Endothelial cell (in vitro differentiated cells): Measurements from ENCODE around the gene RAB25. TPM values are rescaled to one million over a fixed set of nuclear protein-coding genes. Genes with fewer than 3 reads are reported as not detected.

Experiments used
- DNase-seq: peaks from one replicate; pipeline ENCODE4 v3.0.0; 2021; ENCODE audit warnings: low spot score
- H3K27ac Mint-ChIP-seq: one replicate; pipeline ENCODE4 v1.8.0; 2021; ENCODE audit warnings: mixed read lengths, inconsistent platforms; ENCODE audit not compliant: unreplicated experiment
- H3K27me3 Mint-ChIP-seq: one replicate; pipeline ENCODE4 v1.8.0; 2021; ENCODE audit warnings: mild to moderate bottlenecking, moderate library complexity, mixed read lengths, inconsistent platforms; ENCODE audit not compliant: unreplicated experiment
- H3K36me3 Mint-ChIP-seq: one replicate; pipeline ENCODE4 v1.8.0; 2021; ENCODE audit warnings: mild to moderate bottlenecking, low read depth, mixed read lengths, inconsistent platforms; ENCODE audit not compliant: unreplicated experiment
- H3K4me1 Mint-ChIP-seq: one replicate; pipeline ENCODE4 v1.8.0; 2021; ENCODE audit warnings: mild to moderate bottlenecking, mixed read lengths, inconsistent platforms; ENCODE audit not compliant: unreplicated experiment
- H3K4me3 Mint-ChIP-seq: one replicate; pipeline ENCODE4 v1.8.0; 2021; ENCODE audit warnings: mild to moderate bottlenecking, mixed read lengths, inconsistent platforms; ENCODE audit not compliant: unreplicated experiment
- H3K9me3 Mint-ChIP-seq: one replicate; pipeline ENCODE4 v1.8.0; 2021; ENCODE audit warnings: mixed read lengths, inconsistent platforms; ENCODE audit not compliant: unreplicated experiment
- total RNA-seq: library from RNA; stranded (reverse); fragmentation: NEBNext Ultra II Directional; extraction: Animal tissue kit (Norgen Biotek cat#: 25700); gene quantifications from one replicate; pipeline ENCODE4 v1.2.1, GENCODE V29; 2021; ENCODE audit not compliant: unreplicated experiment
- TF ChIP-seq, protein P1 (sequence below): fragments of 200-600 bp; sonication (generic); IDR thresholded peaks from one replicate; pipeline ENCODE4 v1.5.0; 2021; ENCODE audit warnings: antibody characterized with exemption; ENCODE audit not compliant: unreplicated experiment

Gene RAB25
- total RNA-seq, 1 donor from 2014 or later, result 1.6 TPM

DNA sequence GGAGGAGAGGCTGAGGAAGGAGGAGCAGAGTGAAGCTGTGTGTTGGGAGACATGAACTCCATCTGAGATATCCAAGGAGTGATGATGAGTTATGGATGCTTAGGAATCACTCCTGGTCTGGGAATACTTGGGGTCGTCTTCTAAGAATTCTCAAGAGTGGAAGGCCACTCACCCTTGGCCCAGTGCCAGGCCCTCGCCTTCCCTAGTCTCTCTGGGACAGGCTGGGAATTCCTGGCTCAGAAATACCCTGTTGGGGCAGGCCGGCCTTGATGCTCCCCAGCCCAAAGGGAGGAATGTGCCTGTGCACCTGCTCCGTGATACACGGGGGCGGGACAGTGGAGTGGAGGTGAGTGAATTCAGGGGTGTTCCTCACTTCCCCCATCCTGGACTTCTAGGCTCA lies 40.9 kb downstream of the RAB25 start:
- no peak overlapping the region for H3K4me3 Mint-ChIP-seq
- H3K27ac Mint-ChIP-seq, result peak overlapping the region; percentile 82
- peaks cover 30% of the 10 kb centered on the region for H3K27me3 Mint-ChIP-seq
- H3K9me3 Mint-ChIP-seq, result no peaks in the 10 kb centered on the region
- peaks cover 73% of the 10 kb centered on the region for H3K4me1 Mint-ChIP-seq
- no peak for DNase-seq
- TF ChIP-seq, protein P1, sequence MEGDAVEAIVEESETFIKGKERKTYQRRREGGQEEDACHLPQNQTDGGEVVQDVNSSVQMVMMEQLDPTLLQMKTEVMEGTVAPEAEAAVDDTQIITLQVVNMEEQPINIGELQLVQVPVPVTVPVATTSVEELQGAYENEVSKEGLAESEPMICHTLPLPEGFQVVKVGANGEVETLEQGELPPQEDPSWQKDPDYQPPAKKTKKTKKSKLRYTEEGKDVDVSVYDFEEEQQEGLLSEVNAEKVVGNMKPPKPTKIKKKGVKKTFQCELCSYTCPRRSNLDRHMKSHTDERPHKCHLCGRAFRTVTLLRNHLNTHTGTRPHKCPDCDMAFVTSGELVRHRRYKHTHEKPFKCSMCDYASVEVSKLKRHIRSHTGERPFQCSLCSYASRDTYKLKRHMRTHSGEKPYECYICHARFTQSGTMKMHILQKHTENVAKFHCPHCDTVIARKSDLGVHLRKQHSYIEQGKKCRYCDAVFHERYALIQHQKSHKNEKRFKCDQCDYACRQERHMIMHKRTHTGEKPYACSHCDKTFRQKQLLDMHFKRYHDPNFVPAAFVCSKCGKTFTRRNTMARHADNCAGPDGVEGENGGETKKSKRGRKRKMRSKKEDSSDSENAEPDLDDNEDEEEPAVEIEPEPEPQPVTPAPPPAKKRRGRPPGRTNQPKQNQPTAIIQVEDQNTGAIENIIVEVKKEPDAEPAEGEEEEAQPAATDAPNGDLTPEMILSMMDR, result no peak
- H3K36me3 Mint-ChIP-seq, result peaks cover 25% of the 10 kb centered on the region

DNA sequence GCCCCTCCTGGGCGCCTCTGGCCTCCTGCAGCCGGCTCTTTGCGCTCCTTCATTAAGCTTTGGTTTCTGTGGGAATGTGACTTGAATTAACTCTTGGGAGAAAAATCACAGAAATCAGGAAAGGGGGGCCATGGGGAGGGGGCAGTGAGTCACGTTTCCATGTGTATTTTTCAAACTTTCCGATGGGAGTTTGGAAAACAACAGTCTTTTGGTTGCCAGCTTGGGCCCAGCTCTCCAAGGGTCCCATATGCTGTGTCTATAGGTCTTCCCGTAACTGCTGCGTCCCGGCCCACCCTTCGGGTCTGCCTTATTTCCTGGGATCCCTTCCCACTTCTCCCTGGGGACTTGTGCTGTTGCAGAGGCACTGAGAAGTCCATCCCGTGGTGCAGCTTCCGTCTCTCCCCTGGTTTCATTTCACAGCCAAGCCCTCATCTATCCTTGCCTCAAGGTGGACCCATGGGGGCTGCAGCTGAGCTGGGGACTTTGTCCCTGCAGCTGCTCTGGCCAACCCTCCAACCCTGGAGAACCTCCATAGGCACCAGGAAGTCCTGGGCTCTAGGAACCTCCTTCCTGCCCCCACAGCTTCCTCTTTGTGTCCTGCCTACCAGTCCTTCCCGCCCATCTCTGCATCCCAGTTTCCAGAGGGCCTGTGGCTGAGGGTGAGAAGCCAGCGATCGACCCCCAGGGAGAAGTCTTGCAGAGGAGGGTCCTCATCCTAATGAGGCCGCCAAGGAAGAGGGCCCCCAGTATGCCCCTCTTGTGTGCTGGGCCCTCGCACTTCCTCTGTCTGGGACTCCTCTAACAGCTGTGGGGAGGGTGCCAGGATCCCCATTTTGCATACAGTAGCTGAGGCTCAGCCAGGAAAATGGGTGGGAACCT lies 41.9 kb downstream of the RAB25 start:
- no peak for DNase-seq
- TF ChIP-seq, protein P1, result no peak
- Mint-ChIP-seq H3K4me1 (peaks cover 70% of the 10 kb centered on the region), H3K9me3 (no peaks in the 10 kb centered on the region), H3K27me3 (peaks cover 32% of the 10 kb centered on the region), H3K27ac (peak overlapping the region; percentile 91), H3K36me3 (peaks cover 20% of the 10 kb centered on the region), H3K4me3 (peak overlapping the region; percentile 58)

DNA sequence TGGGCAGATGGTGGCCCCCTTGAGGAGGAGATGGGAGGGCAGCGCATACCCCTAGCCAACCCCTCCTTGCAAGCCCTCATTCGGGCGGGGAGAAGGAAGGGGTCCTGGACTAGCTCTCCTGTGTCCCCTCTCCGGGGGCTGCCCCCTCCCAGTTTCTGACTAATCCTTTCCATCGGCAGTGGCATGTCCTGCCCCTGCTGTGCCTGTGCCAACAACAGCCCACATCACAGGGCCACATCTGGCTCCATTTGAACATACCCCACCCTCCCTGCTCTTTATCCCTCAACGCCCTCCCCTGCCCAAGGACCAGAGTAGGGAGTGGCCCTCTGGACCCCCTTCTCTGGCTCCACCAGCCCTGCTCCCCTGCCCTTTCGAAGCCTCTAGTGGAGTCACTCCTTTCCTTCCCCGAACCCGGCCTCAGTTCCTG lies 42.6 kb downstream of the RAB25 start:
- Mint-ChIP-seq H3K4me3 (no peak overlapping the region), H3K27ac (peak overlapping the region; percentile 98), H3K9me3 (no peaks in the 10 kb centered on the region), H3K27me3 (peaks cover 27% of the 10 kb centered on the region), H3K36me3 (peaks cover 13% of the 10 kb centered on the region), H3K4me1 (peaks cover 63% of the 10 kb centered on the region)
- TF ChIP-seq, protein P1, result no peak
- DNase-seq, result no peak

DNA sequence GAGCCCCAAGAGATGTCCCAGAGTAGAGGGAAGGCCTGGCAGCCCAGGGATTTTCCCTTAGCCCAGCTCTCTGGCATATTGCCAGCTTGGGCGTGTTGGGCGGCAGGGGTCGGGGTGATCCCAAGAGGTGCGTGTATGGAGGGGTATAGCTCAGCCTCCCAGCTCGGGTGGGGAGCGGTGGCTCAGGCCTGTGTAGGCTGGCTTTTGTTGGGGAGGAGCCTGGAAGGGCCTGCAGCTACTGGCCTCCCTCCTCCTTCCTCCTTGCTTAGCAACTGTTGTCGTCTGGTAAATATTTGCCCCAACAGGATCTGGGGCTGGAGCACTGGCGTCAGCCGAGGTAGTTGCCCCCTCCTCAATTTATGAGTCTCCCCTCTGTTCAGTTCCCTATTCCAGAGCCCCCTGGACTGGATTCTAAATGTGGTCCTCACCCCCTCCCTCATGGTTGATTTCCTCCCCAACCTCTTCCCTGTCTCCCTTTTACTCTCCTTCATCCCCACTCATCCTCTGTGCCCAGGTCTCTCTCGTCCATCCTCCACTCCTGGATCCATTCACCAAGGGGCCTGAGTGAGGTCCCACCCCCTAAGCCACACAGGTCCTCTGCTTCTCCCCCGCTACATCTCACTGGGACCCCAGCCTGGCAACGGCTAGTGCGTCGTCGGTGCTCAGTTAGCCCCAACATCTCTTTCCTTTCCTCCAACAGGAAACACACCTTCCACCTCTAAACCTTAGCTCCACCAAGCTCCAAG lies 43.3 kb downstream of the RAB25 start:
- H3K27ac Mint-ChIP-seq, result peak overlapping the region; percentile 98
- peak; percentile 37 for DNase-seq
- H3K27me3 Mint-ChIP-seq, result peaks cover 26% of the 10 kb centered on the region
- peaks cover 62% of the 10 kb centered on the region for H3K4me1 Mint-ChIP-seq
- H3K9me3 Mint-ChIP-seq, result no peaks in the 10 kb centered on the region
- peaks cover 12% of the 10 kb centered on the region for H3K36me3 Mint-ChIP-seq
- peak overlapping the region; percentile 81 for H3K4me3 Mint-ChIP-seq
- TF ChIP-seq, protein P1, result no peak
